Measurements from ENCODE around the gene ID1. TPM values are rescaled to one million over a fixed set of nuclear protein-coding genes. Genes with fewer than 3 reads are reported as not detected.

The ID1 gene
- total RNA-seq = 151 and 221 TPM in 2 replicates

GRCh38 chr20:31605031-31605901 lies at the start of gene ID1:
TSS of gene ID1 (plus strand) at chr20:31605289. CDS start at chr20:31605388, 99 bp downstream.

GRCh38 chr20:31637660-31638059 lies 32.6 kb downstream of the ID1 start, which contains the start of gene COX4I2:
TSS of gene COX4I2 (plus strand) at chr20:31637912. CDS start at chr20:31639018, 1,106 bp downstream.

Other genes starting within 250 kb of the ID1 start
- not detected in 2 replicates for gene DEFB118, start 236.7 kb upstream of the ID1 start, total RNA-seq
- not detected in 2 replicates for gene DEFB119, start 214.7 kb upstream of the ID1 start, total RNA-seq
- not detected in 2 replicates for gene DEFB121, start 199.1 kb upstream of the ID1 start, total RNA-seq
- gene DEFB123, start 164.7 kb upstream of the ID1 start, total RNA-seq = not detected in 2 replicates
- not detected in 2 replicates for gene DEFB124, start 130.2 kb upstream of the ID1 start, total RNA-seq
- under 0.01 TPM in 1 of 2 replicates, not detected in the other for gene REM1, start 130.0 kb upstream of the ID1 start, total RNA-seq
- 76.9 and 84.2 TPM in 2 replicates for gene HM13, start 90.8 kb upstream of the ID1 start, total RNA-seq
- not detected in 2 replicates for gene COX4I2, start 32.6 kb downstream of the ID1 start, total RNA-seq
- 125 and 131 TPM in 2 replicates for gene BCL2L1, start 117.6 kb downstream of the ID1 start, total RNA-seq
- gene TPX2, start 134.0 kb downstream of the ID1 start, total RNA-seq = 88.2 and 108 TPM in 2 replicates
- 0.18 TPM in 1 of 2 replicates, not detected in the other for gene MYLK2, start 214.1 kb downstream of the ID1 start, total RNA-seq
- gene FOXS1, start 240.3 kb downstream of the ID1 start, total RNA-seq = not detected in 2 replicates